ENCODE measurements around the gene GPANK1. TPM values are rescaled to one million over a fixed set of nuclear protein-coding genes. Genes with fewer than 3 reads are reported as not detected.
A peak's percentile ranks its signal among the peaks of the same experiment; 100 is the strongest.

The GPANK1 gene
- total and polyA plus RNA-seq, 10 of the 15 experiments (the other 5 are each of a cell fraction or from before 2014, with no cell fraction given), result 11.7 to 36.3 (median 17.5) TPM

GRCh38 chr6:31615748-31616147 is 49.0 kb downstream of the GPANK1 start:
- RAD21 ChIA-PET (ENCODE audit: unreplicated experiment), result interaction anchor here (1.2 to 3.8 kb wide), 6 partner anchors 17 to 122 kb away, joined by 3 to 27 read pairs (median 4); partner anchors contain the start of genes GPANK1 and LTB
- no peaks in the 10 kb centered on the region for H3K36me3 ChIP-seq (ENCODE audit: control insufficient read depth in 2 of 2, insufficient read depth in 2 of 2, low read length in 1 of 2)
- in situ Hi-C loops (cut with MboI) (no loop called here), intact Hi-C loops (cut with micrococcal nuclease; ENCODE audit: unreplicated experiment) (loop anchor here (5.0 kb wide), 1 partner anchor 118 kb away; the partner anchor contains the start of gene MICB)
- H3K4me1 ChIP-seq (ENCODE audit: control insufficient read depth, insufficient read depth, low read length), result peaks cover 29% of the 10 kb centered on the region
- 36% methylated on average over 5 of the region's 7 CpGs for WGBS (ENCODE audit: insufficient coverage, insufficient replicate concordance, low lambda C conversion rate, missing lambda C conversion rate)
- H3K4me2 ChIP-seq (ENCODE audit: control insufficient read depth, insufficient read depth), result peak overlapping the region; percentile 96
- H3K27ac ChIP-seq (ENCODE audit: control insufficient read depth, insufficient read depth), result peak overlapping the region; percentile 93
- ATAC-seq (no peak), DNase-seq (ENCODE audit: low read depth, low spot score) (no peak), FAIRE-seq (no peak)
- peaks cover 12% of the 10 kb centered on the region for H3K79me2 ChIP-seq (ENCODE audit: control insufficient read depth, insufficient read depth, low read length)
- no peaks in the 10 kb centered on the region for H3K9me3 ChIP-seq (replicated peaks; ENCODE audit: control insufficient read depth, insufficient read depth, low read length)
- no TSS peak for BruUV-seq (replicated peaks)
- no peaks in the 10 kb centered on the region for H3K27me3 ChIP-seq (replicated peaks in 1 of 2; ENCODE audit: control insufficient read depth in 2 of 2, insufficient read depth in 2 of 2, low read length in 1 of 2)
- POLR2A ChIA-PET, result interaction anchor here (0.6 to 3.4 kb wide), 14 partner anchors 17 to 342 kb away, joined by 3 to 19 read pairs (median 4); partner anchors contain the start of genes BAG6, C6orf47, DDX39B and NCR3
- CTCF ChIA-PET, result interaction anchor here (1.5 to 10.5 kb wide), 4 partner anchors 17 to 122 kb away, joined by 3 to 95 read pairs (median 11); no protein-coding TSS in a partner anchor
- peak overlapping the region; percentile 78 for H3K9ac ChIP-seq (ENCODE audit: control insufficient read depth, insufficient read depth, low read length)
- no peaks in the 10 kb centered on the region for H4K20me1 ChIP-seq (ENCODE audit: control insufficient read depth, insufficient read depth)
- peak overlapping the region; percentile 81 for H2AFZ ChIP-seq (ENCODE audit: control insufficient read depth, low read depth, low read length)
- peak overlapping the region; percentile 69 for H3K4me3 ChIP-seq
- SMC1A ChIA-PET (ENCODE audit: uncharacterized antibody, unreplicated experiment), result interaction anchor here (0.7 to 9.6 kb wide), 11 partner anchors 18 to 319 kb away, joined by 3 to 78 read pairs (median 3); partner anchors contain the start of genes ATP6V1G2, NCR3 and NFKBIL1
- peak; percentile 28 for TF ChIP-seq MLLT1 (IDR thresholded peaks at IDR 0.05)
- peak; percentile 60; the same call in 1 of the 2 replicates for TF ChIP-seq EED (IDR thresholded peaks at IDR 0.05; ENCODE audit: low read depth)
- TF ChIP-seq RELB (IDR thresholded peaks at IDR 0.05; ENCODE audit: low read depth), result 0 out of 2 replicates have a peak, but pooled peaks have one; percentile 24
- TF ChIP-seq E2F4 (IDR thresholded peaks at IDR 0.05; ENCODE audit: low read depth, low read length), result no peak
- TF ChIP-seq RUNX3 (IDR thresholded peaks at IDR 0.05; ENCODE audit: low read length), result peak; percentile 61
- peak; percentile 37 for TF ChIP-seq IKZF1 (conservative IDR thresholded peaks at IDR 0.05)
- no peak for TF ChIP-seq SUZ12 (IDR thresholded peaks at IDR 0.05; ENCODE audit: unreplicated experiment)
- peak; percentile 35 for TF ChIP-seq SP1 (IDR thresholded peaks at IDR 0.05; ENCODE audit: low read depth, low read length)
- TF ChIP-seq SREBF1 (IDR thresholded peaks at IDR 0.05; ENCODE audit: low read length), result 0 out of 2 replicates have a peak, but pooled peaks have one; percentile 17
- TF ChIP-seq NBN (IDR thresholded peaks at IDR 0.05), result peak; percentile 50
- peak in 1 of 2 experiments; percentile 60; a peak in 3 of 4 replicates for TF ChIP-seq IKZF2 (IDR thresholded peaks at IDR 0.05)
- TF ChIP-seq ATF7 (IDR thresholded peaks at IDR 0.05; ENCODE audit: low read depth), result peak; percentile 40; the same call in 1 of the 2 replicates
- TF ChIP-seq CREB1 (IDR thresholded peaks at IDR 0.05; ENCODE audit: low read depth), result peak; percentile 32; the same call in 1 of the 2 replicates
- TF ChIP-seq POLR2A (IDR thresholded peaks at IDR 0.05; ENCODE audit: low read depth, low read length), result peak; percentile 58; the same call in 1 of the 2 replicates
- TF ChIP-seq YY1 (IDR thresholded peaks at IDR 0.05; ENCODE audit: low read depth, low read length), result 0 out of 2 replicates have a peak, but pooled peaks have one; percentile 29
- TF ChIP-seq, protein P1, sequence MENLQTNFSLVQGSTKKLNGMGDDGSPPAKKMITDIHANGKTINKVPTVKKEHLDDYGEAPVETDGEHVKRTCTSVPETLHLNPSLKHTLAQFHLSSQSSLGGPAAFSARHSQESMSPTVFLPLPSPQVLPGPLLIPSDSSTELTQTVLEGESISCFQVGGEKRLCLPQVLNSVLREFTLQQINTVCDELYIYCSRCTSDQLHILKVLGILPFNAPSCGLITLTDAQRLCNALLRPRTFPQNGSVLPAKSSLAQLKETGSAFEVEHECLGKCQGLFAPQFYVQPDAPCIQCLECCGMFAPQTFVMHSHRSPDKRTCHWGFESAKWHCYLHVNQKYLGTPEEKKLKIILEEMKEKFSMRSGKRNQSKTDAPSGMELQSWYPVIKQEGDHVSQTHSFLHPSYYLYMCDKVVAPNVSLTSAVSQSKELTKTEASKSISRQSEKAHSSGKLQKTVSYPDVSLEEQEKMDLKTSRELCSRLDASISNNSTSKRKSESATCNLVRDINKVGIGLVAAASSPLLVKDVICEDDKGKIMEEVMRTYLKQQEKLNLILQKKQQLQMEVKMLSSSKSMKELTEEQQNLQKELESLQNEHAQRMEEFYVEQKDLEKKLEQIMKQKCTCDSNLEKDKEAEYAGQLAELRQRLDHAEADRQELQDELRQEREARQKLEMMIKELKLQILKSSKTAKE (IDR thresholded peaks at IDR 0.05; ENCODE audit: low read depth, poor library complexity, severe bottlenecking), result no peak
- TF ChIP-seq SPI1 (IDR thresholded peaks at IDR 0.05; ENCODE audit: borderline replicate concordance, insufficient read depth, low read depth, low read length), result peak; percentile 70
- TF ChIP-seq ZNF207 (IDR thresholded peaks at IDR 0.05; ENCODE audit: borderline replicate concordance), result no peak
- 0 out of 2 replicates have a peak, but pooled peaks have one; percentile 50 for TF ChIP-seq CHD2 (IDR thresholded peaks at IDR 0.05; ENCODE audit: borderline replicate concordance, low read depth, low read length)
- no peak for TF ChIP-seq PML (IDR thresholded peaks at IDR 0.05; ENCODE audit: low read length)

All from GM12878 (cell line).